Stimulated activated CD8-positive, alpha-beta memory T cell treated with anti-CD3 and anti-CD28 coated beads, Interleukin-7, amount 100 ng/mL, for 48 hours (primary cell): ENCODE measurements around the gene CCL18.
"Not testable (repeated sequence)": the region's sequence is repeated elsewhere in the genome, so short reads cannot be mapped to it uniquely, and the experiment has no call there.

ENCODE experiments used
- DNase-seq, 2 donors: peaks; one replicate each; pipeline ENCODE4 v3.0.0-alpha.2; 2020; ENCODE audit warnings: low read depth in 1 of 2; ENCODE audit errors: extremely low read depth in 1 of 2

The CCL18 gene

DNA sequence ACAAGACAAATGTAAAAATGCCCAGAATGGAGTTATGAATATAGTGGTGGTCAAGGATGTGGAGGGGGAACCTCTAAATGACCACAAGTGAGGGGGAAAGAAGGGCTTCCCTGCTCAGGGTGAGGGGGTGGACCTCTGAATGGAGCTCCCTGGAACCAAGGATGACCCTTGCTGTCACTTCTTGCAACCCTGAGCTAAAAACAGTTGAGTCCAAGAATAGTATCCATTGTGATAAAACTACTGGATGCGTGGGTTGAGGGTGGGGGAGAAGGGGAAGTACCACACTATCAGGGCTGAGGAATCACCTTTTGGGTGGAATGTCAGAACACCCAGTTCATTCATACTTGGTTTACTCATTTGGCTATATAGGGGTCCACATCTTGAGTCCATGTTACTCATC is 34.9 kb downstream of the CCL18 start:
- not testable (repeated sequence) for DNase-seq

DNA sequence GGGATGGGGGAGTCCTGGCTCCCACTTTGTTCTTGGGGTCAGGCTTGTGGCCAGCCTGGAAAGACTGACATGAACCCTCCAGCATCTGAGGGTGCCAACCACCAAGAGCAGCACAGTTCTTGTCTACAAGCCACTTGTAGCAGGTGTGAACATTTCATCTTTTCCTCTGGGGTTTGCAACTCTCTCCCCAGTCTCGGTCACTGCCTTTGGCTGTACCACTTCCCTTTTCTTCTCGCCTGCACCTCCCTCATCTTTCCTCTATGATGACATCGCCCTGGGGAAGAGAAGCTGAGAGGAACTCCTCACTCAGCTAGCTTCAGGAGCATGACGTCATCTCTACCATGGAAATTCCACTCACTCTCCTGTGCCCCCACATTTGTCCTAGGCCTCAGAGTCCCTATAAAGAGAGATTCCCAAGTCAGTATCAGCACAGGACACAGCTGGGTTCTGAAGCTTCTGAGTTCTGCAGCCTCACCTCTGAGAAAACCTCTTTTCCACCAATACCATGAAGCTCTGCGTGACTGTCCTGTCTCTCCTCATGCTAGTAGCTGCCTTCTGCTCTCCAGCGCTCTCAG is 39.4 kb downstream of the CCL18 start, which contains the start of gene CCL4:
Gene CCL4 (plus strand): TSS at position 427 of the 575 bp plus-strand sequence. CDS start 79 bp downstream, at position 506.
- peak; percentile 45 to 56 for DNase-seq

DNA sequence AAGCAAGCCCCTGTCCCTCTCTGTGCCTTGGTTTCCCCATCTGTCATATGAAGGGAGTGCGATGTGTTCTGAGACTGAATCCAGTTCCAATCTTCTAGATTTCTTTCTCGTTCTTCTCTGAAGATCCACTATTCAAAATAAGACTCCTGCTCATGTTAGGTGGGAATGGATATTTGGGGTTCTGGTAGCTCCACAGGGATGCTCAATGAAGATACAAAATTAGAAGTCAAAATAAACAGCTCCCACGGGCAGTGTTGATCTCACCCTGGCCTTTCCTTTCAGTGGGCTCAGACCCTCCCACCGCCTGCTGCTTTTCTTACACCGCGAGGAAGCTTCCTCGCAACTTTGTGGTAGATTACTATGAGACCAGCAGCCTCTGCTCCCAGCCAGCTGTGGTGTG is 40.2 kb downstream of the CCL18 start:
- not testable (repeated sequence) for DNase-seq

DNA sequence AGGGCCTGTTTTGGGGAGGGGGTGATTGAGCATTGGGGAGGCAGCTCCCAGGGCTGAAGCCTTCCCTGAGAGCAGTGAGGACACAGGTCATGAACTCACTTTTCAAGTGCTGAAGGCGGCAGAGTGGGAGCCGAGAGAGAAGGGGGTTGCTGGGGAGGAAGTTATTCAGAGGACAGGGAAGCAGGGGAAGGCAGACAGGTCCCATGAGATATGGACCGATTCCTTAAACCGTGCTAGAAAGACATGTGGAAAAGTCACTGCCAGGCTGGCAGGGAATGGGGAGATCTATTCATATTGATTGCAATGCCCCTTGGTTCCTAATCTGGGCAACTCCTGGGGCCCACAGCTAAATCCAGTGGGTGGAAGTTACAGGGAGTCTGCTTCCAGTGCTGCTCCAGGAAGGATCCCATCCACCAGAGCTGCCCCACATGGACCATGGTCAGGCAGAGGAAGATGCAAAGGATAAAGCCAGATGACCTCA is 40.7 kb downstream of the CCL18 start:
- DNase-seq = no peak

DNA sequence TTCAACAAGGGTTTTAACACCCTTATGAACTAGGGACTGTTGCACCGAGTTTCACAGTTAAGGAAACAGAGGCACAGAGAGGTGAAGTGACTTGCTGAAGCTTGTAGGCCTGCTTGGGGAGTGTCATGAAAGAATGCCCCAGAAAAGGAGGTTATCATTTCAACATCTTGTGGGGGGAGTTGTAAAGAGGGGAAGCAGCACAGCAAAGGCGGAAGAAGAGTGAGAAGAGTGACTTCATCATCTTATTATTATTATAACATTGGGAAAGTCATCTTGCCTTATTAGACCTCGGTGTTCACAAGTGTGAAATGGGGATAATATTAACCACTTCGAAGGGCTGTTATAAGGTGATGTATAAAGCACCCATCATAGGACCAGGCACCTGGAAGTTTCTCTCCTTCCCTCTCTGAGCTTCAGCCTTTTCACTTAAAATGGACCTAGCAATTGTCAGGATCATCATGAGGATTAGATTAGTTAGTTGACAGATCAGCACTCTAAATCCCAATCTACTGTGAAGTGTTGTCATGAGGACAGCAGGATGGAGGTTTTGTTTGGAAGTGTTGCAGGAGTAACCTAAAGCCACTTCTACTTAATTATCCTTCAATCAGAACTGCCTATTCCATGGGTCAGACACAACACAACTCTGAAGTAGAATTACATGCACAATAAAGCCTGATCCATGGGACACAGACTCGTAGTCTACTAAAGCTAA is 41.9 kb downstream of the CCL18 start:
- DNase-seq = no peak

DNA sequence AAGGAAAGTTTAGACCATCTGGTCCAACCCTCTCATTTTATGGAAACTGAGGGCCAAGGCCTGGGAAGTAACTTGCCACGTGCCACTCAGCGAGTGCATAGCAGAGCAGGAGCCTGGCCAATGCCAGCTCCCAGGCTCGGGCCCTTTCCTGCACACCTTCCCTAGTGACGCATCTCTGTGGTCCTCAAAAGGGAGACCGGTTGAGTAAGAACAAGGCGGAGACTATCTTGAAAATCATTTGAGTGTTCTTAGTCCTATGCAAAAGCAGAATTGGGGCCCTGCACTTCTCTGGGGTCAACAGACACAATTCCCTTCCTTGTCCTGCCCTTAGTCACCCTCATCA is 42.4 kb downstream of the CCL18 start:
- DNase-seq = no peak

DNA sequence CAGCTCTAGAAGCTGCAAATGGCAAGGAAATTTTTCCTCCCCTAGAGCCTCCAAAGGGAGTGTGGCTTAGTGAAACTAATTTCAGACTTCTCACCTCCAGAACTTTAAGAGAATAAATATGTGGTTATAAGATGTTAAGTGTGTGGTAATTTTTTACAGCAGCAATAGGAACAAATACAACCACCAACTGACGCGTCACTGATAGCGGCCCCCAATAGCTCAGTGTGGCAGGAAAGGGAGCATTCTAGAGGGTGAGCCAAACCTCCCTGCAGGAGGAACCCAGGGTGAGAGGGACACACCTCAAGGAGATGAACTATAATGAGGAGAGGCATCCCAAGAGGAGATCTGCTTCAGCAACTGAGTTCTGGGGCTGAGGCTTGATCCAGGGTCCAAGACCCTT is 43.6 kb downstream of the CCL18 start:
- DNase-seq = no peak

DNA sequence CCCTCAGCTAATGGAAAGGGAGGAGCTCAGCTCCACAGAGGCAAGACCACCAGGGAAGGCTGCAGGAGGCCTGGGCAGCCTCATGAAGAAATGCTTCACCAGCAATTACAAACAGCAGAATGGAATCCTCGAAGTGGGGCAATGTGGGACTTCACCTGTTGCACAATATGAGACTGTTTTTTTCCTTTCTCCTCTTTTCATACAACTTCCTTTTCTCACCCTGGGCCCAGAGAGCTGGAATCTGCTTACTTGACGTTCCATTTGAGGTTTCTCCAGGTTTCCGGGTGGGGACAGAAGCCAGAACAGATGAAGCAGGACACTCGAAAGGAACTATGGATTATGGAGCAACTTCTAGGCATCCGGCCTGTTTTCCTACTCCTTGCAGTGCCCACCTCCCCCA is 44.2 kb downstream of the CCL18 start:
- DNase-seq = not testable (repeated sequence)

DNA sequence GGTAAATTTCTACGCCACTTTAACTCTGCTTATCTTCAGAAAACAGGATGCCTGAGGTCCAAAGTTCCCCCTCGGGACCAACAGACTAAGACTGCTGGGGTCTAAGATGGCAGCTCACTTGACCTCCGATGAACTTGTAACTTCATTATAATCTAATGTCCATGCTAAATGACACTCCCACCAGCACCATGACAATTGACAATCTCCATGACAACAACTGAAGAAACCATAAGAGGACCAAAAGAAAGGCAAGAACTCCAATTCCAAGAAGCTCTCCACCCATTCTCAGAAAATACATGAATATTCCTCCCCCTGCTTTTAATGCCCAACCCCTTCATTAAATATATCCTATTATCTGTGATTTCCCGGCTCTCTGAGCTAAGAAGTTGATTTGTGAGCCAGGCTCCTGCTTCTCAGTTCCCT is 47.0 kb downstream of the CCL18 start:
- DNase-seq = no peak

DNA sequence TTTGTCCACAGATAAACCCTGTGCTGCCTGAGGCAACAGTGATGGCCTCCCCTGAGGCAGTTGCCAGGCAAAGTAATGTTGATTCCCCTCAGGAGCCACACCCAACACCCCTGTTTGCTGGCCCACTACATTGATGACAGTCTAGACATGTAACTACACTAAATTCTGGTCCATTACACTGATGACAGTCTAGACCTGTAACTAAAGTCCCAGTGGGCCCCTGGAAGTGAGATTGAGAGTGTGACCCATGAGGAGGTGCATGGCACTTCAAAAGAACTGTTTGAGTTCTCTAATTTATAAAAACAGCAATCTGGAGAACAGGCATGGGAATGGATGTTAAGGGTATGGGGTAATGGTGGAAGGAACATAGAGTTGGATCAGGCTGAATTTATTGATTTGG is 48.5 kb downstream of the CCL18 start:
- DNase-seq = no peak

DNA sequence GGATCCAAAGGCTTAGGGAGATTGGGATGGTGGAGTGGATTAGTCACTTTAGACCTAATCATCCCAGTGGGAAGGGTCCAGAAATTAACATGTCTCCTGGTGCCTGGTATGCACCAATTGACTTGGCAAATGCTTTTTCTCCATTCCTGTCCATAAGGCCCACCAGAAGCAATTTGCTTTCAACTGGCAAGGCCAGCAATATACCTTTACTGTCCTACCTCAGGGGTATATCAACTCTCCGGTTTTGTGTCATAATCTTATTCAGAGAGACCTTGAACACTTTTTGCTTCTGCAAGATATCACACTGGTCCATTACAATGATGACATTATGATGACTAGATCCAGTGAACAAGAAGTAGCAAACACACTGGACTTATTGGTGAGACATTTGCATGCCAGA is 49.1 kb downstream of the CCL18 start:
- not testable (repeated sequence) for DNase-seq

DNA sequence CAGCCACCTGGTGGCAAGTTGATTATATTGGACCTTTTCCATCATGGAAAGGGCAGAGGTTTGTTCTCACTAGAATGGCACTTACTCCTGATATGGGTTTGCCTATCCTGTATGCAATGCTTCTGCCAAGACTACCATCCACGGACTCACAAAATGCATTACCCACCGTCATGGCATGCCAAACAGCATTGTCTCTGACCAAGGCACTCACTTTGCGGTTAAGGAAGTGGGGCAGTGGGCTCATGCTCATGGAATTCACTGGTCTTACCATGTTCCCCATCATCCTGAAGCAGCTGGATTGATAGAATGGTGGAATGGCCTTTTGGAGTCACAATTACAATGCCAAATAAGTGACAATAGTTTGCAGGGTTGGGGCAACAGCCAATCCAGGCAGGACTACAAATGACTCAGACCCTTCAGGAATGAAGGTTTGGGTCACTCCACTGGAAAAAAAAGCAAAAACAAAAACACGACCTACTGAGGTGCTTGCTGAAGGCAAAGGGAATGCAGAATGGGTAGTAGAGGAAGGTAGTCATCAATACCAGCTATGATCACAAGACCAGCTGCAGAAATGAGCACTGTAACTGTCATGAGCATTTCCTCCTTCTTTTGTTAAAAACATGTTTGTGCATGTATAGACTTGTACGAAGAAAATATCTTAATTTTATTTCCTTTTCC is 51.0 kb downstream of the CCL18 start:
- DNase-seq = not testable (repeated sequence)

DNA sequence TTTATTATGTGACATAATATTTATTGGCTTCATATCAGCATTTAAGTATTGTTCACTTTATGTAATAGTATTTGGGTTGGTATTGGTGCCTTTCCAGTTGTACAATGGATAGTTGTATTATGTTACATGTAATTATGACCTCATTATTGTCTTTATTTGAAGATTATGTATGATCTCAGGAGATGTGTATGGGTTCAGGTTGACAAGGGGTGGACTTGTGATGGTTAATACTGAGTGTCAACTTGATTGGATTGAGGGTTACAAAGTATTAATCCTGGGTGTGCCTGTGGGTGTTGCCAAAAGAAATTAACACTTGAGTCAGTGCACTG is 51.5 kb downstream of the CCL18 start:
- not testable (repeated sequence) for DNase-seq

DNA sequence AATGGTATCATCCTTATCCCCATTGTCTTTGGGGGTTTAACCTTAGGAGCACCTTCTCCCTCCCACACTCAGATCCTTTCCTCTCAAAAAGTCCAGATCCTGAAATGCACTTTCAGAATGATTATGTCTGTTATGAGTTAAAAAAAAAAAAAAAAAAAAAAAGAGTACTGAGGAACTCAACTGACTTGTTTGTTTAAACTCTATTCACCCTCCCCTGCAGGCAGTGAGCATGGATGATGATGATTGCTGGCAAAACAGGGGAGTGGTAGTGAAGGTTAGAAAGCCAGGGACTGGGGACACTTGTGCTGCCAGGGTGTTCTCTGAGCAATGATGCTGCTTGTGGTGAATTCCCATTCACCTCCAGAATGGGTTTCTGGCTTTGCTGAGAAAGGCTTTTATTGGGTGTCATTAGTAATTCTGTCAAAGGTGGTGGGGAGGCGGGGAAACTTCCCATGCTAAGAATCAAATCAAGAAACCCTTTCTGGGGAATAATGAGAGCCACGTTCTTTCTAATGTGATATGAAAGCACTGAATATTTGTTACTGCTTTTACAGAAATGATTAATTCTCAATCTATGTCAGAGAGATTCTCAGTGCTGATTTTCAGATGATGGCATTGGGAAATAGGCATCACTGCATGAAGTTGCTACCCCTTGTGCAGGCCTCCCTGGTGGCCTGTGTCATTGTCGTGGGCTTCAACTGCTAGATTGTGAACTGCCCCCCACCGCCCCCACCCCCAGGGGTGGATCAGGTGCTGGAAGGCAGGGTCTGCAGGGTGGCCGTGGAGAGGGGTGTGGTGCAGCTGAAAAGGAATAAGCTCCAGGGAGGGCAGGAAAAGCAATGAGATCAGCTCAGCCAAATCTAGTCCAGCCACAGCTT is 53.7 kb downstream of the CCL18 start:
- peak in 1 of 2 donors; percentile 40 for DNase-seq

DNA sequence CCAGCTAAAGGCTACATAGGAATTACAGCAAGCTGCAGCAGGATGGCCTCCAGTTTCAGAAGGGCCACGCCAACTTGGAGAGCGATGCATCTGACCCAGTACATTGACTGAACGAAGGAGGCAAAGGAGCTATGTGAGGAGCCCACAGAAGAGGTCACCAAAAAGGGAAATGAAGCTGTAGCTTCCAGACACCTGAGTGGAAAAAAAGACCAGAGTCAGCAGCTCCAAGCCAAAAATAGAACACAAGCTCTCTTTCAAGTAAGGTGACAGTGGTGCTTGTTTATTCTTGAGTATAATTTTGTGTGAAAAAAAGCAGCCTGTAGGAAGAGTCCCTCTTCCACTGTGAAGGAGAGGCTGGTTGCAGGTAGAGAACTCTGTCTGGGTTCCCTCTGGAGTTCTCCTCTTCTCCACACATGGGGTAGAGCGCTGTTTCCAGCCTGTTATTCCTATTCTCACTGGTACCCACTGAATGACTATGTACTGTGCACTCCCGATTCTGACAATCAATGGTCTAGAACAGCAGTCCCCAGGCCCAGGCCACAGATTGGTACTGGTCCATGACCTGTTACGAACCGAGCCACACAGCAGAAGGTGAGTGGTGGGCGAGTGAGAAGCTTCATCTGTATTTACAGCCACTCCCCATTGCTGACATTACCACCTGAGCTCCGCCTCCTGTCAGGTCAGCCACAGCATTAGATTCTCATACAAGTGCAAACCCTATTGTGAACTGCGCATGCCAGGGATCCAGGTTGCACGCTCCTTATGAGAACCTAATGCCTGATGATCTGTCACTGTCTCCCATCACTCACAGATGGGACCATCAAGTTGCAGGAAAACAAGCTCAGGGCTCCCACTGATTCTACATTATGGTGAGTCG is 54.6 kb downstream of the CCL18 start:
- DNase-seq = no peak

DNA sequence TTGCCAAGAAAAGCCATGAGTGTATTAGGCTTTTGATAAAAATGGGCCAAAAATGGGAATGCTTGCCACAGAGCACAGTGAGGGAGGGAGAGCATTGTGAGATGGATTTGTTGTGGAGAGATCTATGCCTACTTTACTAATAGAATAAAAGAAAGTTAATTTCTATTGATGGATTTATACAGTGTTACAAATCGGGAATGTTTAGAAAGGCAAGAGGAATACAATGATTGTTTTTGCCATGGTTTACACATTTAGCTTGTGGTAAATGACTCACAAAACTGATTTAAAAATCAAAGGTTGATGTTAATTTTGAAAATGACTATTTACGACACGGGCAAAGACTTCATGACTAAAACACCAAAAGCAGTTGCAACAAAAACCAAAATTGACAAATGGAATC is 56.1 kb downstream of the CCL18 start:
- DNase-seq = no peak

DNA sequence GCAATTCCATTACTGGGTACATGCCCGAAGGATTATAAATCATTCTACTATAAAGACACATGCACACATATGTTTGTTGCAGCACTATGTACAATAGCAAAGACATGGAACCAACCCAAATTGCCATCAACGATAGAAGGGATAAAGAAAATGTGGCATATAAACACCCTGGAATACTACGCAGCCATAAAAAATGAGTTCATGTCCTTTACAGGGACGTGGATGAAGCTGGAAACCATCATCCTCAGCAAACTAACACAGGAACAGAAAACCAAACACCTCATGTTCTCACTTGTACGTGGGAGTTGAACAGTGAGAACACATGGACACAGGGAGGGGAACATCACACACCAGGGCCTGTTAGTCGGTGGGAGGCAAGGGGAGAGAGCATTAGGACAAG is 57.0 kb downstream of the CCL18 start:
- DNase-seq = not testable (repeated sequence)
